Esophagus muscularis mucosa (tissue), 4 donors: ENCODE measurements around the gene CHMP6. TPM values are rescaled to one million over a fixed set of nuclear protein-coding genes. Genes with fewer than 3 reads are reported as not detected.
A peak's percentile ranks its signal among the peaks of the same experiment; 100 is the strongest.

Experiments
- DNase-seq: peaks from one replicate; pipeline ENCODE4 v3.0.0-alpha.2; 2017; ENCODE audit errors: extremely low spot score
- H3K27ac ChIP-seq, 4 donors: fragments of 200-600 bp; sonication (generic); replicated peaks in 1 of 4; 1 replicate in 3 of 4; 2 replicates in 1 of 4; pipeline ENCODE4 v1.5.1; 2016 to 2019; ENCODE audit warnings: mild to moderate bottlenecking in 1 of 4
- H3K27me3 ChIP-seq, 4 donors: fragments of 200-600 bp; sonication (generic); one replicate each; pipeline versions ENCODE4 v1.5.1 to v1.6.0; 2016 to 2019
- H3K36me3 ChIP-seq, 4 donors: fragments of 200-600 bp; sonication (generic); one replicate each; pipeline ENCODE4 v1.5.1; 2016 to 2019
- H3K4me1 ChIP-seq, 4 donors: fragments of 200-600 bp; sonication (generic); one replicate each; pipeline ENCODE4 v1.5.1; 2016 to 2019
- H3K4me3 ChIP-seq, 4 donors: fragments of 200-600 bp; sonication (generic); 1 replicate in 2 of 4; 2 replicates in 2 of 4; pipeline ENCODE4 v1.5.1; 2016 to 2019; ENCODE audit warnings: mild to moderate bottlenecking in 4 of 4, moderate library complexity in 1 of 4
- H3K9me3 ChIP-seq, 4 donors: fragments of 200-600 bp; sonication (generic); 1 replicate in 3 of 4; 2 replicates in 1 of 4; pipeline ENCODE4 v1.5.1; 2016 to 2019
- EP300 ChIP-seq: sonication (generic); formaldehyde crosslinking; IDR thresholded peaks from one replicate; pipeline ENCODE4 v1.6.1; 2017; ENCODE audit warnings: antibody characterized with exemption
- POLR2A ChIP-seq: fragments of 450-650 bp; IDR thresholded peaks from one replicate; pipeline ENCODE4 v1.6.1; 2017; ENCODE audit warnings: antibody characterized with exemption, moderate library complexity, mild to moderate bottlenecking, low read depth
- POLR2AphosphoS5 ChIP-seq, 2 donors: sonication (generic); formaldehyde crosslinking; IDR thresholded peaks; one replicate each; pipeline ENCODE4 v1.6.1; 2017; ENCODE audit warnings: antibody characterized with exemption in 2 of 2
- WGBS: methylation state at CpG from one replicate; pipeline ENCODE4 v1.1.5; 2018; 5-methylcytosine and 5-hydroxymethylcytosine counted together
- intact Hi-C: fragments of 100-400 bp; cut with DNase I; formaldehyde crosslinking; loops from one replicate; pipeline ENCODE4 v1.15.1; 2023
- total RNA-seq, 4 donors: library from RNA; depleted of rRNA; stranded (reverse); fragments of >200 nt; gene quantifications; one replicate each; pipeline versions ENCODE4 v1.1.0 to v1.2.1, GENCODE V29; 2016
- TF ChIP-seq, protein P1 (sequence below), 3 experiments: fragments of 200-600 bp in 2 of 3; fragments of 450-650 bp in 1 of 3; sonication (generic) in 2 of 3; IDR thresholded peaks; one replicate each; pipeline ENCODE4 v1.5.1; 2017 to 2019; ENCODE audit warnings: antibody characterized with exemption in 3 of 3, mild to moderate bottlenecking in 2 of 3, moderate library complexity in 1 of 3

The CHMP6 gene
- total RNA-seq, 4 donors from 2014 or later: 17.6 to 29.2 (median 25.8) TPM

DNA sequence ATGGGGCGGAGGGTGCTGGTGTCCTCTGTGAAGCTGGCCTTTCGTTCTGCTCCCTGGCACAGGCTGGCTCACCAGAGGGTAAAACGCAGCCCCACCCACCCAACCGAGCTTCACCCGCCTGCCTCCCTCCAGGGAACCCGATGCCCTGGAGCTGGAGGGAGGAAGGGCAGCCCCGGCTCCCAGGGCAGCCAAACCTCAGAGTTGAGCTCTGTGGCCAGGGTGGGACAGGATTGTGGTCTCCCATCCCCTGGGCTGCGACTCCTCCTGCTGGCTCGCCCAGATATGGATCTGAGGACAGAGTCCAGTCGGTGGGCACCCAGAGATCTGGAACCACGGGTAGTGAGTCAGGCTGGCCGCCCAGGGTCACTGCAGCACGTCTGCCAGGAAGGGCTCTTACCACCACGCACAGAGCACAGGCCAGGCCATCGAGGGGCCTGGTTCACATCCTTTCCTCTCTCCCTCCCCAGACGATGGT is 42.6 kb upstream of the CHMP6 start:
- no peak for DNase-seq
- peaks cover 4 to 82% (median 55%) of the 10 kb centered on the region in 4 donors for H3K36me3 ChIP-seq
- 68% methylated on average over 9 of the region's 16 CpGs for WGBS
- H3K4me3 ChIP-seq: peak overlapping the region in 2 of 4 donors; percentile 13 to 25
- no peaks in the 10 kb centered on the region for H3K27me3 ChIP-seq
- intact Hi-C loops: no loop called here
- H3K9me3 ChIP-seq: no peaks in the 10 kb centered on the region
- peaks cover 0 to 59% (median 44%) of the 10 kb centered on the region in 4 donors for H3K4me1 ChIP-seq
- TF ChIP-seq EP300 (no peak), POLR2A (no peak), POLR2AphosphoS5 (IDR thresholded peaks at IDR 0.05) (no peak)
- TF ChIP-seq, protein P1, sequence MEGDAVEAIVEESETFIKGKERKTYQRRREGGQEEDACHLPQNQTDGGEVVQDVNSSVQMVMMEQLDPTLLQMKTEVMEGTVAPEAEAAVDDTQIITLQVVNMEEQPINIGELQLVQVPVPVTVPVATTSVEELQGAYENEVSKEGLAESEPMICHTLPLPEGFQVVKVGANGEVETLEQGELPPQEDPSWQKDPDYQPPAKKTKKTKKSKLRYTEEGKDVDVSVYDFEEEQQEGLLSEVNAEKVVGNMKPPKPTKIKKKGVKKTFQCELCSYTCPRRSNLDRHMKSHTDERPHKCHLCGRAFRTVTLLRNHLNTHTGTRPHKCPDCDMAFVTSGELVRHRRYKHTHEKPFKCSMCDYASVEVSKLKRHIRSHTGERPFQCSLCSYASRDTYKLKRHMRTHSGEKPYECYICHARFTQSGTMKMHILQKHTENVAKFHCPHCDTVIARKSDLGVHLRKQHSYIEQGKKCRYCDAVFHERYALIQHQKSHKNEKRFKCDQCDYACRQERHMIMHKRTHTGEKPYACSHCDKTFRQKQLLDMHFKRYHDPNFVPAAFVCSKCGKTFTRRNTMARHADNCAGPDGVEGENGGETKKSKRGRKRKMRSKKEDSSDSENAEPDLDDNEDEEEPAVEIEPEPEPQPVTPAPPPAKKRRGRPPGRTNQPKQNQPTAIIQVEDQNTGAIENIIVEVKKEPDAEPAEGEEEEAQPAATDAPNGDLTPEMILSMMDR (IDR thresholded peaks at IDR 0.05): no peak
- H3K27ac ChIP-seq: peak overlapping the region; percentile 20 to 80 (median 72)

DNA sequence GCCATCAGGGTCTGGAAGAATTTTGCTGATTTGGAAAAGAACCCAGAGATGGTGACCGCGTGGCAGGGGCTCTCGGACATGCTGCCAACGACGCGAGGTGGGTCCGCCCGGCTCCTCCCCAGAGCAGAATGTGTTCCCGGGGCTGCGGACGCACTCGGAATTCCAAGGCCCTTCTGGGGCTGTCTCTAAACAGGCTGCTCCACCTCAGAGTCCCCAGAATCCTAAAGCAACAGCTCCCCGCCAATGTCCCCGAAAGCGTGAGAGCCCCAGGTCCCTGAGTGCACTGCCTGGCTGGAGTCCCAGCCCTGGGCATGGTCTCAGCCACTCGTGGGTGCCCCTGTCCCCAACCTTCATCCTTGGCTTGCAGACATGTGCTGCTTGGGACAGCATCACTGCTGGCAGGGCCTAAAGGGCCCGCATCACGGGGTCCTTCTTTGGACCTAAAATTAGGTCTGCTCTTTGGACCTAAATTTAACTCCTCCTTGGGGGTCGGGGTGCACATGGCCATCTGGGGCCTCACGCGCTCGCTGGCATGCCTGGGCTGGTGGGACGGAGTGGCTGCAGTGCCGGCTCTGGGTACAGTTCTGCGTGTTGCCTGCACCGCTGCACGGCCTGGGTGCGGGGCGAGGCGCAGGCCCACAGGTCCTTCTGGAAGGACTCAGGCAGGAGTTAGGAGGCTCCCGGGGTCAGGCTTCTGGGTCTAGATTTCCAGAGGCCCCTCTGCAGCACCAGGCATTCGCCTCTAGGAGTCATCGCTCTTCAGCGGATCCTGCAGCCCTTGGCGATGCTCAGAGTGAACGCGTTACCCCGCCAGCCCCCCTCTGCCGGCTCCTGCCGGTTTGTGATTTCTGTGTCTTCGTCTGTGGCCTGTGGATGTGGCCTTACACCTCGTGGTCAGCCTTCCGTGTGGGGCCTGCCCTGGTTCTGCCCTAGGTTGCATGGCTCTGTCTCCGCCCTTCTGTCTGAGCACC is 41.9 kb upstream of the CHMP6 start:
- peak overlapping the region in 3 of 4 donors; percentile 71 to 80 (median 74) for H3K27ac ChIP-seq
- intact Hi-C loops: no loop called here
- no peaks in the 10 kb centered on the region for H3K27me3 ChIP-seq
- H3K36me3 ChIP-seq: peaks cover 4 to 83% (median 55%) of the 10 kb centered on the region in 4 donors
- H3K4me1 ChIP-seq: peaks cover 0 to 52% (median 37%) of the 10 kb centered on the region in 4 donors
- no peak for TF ChIP-seq EP300
- TF ChIP-seq, protein P1 (IDR thresholded peaks at IDR 0.05): peak in 1 of 3 experiments; percentile 18
- no peaks in the 10 kb centered on the region for H3K9me3 ChIP-seq
- H3K4me3 ChIP-seq: no peak overlapping the region
- no peak for DNase-seq
- WGBS: 93% methylated on average over 35 of the region's 44 CpGs

DNA sequence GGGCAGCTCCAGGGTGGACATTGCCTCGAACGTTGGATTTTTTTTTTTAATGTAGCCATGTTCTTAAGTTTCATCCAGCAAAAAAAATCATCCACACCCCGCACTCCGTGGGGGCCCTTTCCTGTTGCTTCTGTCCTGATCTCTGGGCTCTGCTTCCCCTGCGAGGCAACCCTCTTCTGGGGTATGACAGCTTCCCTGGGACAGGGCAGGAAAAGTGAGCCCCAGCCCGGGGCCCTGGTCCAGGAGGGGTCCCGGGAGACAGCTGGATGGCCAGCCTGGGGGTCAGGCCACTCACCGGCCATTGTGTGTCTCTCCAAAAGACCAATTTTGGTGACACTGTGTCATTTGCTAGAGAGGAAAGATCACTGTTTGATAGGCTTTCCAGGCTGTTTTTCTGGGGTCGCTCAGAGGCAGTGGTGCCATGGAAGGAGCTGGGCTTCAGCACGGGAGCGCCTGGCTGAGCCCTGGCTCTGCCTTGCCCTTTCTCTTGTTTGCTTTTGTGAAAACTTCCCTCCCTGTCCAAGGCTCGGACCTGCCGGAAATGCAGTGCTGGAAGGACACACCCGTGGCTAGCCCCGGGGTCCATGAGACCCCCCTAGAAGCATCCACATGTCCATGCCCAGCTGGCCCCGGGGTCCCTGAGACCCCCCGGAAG is 41.0 kb upstream of the CHMP6 start:
- H3K27me3 ChIP-seq: no peaks in the 10 kb centered on the region
- no peak overlapping the region for H3K4me3 ChIP-seq
- no peak for TF ChIP-seq POLR2A
- TF ChIP-seq, protein P1 (IDR thresholded peaks at IDR 0.05): no peak
- TF ChIP-seq POLR2AphosphoS5 (IDR thresholded peaks at IDR 0.05): no peak
- no peak for TF ChIP-seq EP300
- intact Hi-C loops: no loop called here
- H3K4me1 ChIP-seq: peaks cover 0 to 48% (median 35%) of the 10 kb centered on the region in 4 donors
- DNase-seq: no peak
- WGBS: 86% methylated on average over 16 of the region's 17 CpGs
- H3K27ac ChIP-seq: peak overlapping the region in 1 of 4 donors; percentile 74
- peaks cover 4 to 85% (median 53%) of the 10 kb centered on the region in 4 donors for H3K36me3 ChIP-seq
- no peaks in the 10 kb centered on the region for H3K9me3 ChIP-seq

DNA sequence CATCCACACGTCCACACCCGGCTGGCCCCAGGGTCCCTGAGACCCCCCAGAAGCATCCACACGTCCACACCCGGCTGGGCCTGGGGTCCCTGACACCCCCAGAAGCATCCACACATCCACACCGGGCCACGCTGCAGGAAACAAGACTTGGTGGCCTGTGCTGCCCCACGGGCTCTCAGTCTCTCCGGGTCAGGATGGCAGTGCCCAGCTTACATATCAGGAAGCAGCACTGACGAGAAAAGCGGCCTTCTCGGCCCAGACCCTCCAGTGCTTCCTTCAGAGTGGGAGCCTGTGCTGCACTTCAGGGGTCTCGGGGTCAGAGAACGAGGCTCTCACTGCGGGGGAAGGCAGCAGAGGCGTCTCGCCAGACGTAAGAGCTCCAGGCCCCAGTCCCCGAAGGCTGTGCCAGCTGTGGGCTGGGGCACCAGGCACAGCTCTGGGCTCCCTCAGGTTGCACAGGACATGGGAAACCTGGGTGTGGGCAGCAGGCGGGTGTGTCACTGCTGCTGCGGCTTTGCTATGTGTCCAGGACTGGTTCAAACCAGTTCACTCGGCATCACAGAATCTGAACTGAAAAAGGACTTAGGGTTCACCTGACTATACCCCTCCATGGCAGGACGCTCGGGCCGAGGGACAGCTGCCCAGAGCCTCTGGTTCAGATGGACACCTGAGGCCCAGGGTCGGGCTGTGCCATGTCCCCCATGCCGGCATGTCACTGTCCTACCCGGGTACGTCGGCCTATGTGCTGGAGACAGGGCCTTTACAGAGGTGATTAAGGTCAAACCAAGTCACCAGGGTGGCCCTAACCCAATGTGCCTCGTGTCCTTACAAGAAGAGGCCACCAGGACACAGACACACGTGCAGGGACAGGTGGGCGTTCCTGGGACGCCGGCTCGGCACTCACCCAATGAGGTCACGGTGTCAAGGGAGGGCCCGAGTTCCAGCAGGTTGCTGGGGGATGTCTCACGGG is 40.2 kb upstream of the CHMP6 start:
- H3K36me3 ChIP-seq: peaks cover 4 to 79% (median 45%) of the 10 kb centered on the region in 4 donors
- intact Hi-C loops: no loop called here

More for the DNA sequence above, 40.2 kb upstream of the CHMP6 start:
- TF ChIP-seq, protein P1 (IDR thresholded peaks at IDR 0.05): no peak
- TF ChIP-seq POLR2A: peak; percentile 12
- Histone ChIP-seq H3K27me3 (no peaks in the 10 kb centered on the region), H3K4me3 (no peak overlapping the region), H3K9me3 (no peaks in the 10 kb centered on the region), H3K4me1 (peaks cover 0 to 48% (median 35%) of the 10 kb centered on the region in 4 donors), H3K27ac (no peak overlapping the region)
- no peak for DNase-seq
- 90% methylated on average over 32 of the region's 38 CpGs for WGBS
